MCF 10A (cell line): Measurements from ENCODE around the gene SEZ6L. TPM values are rescaled to one million over a fixed set of nuclear protein-coding genes. Genes with fewer than 3 reads are reported as not detected.

ENCODE experiments used
- BruUV-seq: library from RNA; stranded (reverse); fragments of 400-500 nt; replicated peaks from 2 replicates; lab custom pipeline; 2021; lab: Mats Ljungman, UMichigan
- CTCF ChIA-PET: fragments of 300-600 bp; sonication (Branson Sonifier 250); formaldehyde crosslinking; extraction: SDS; loops from one replicate; lab custom pipeline; 2021; ENCODE audit warnings: antibody characterized with exemption, inconsistent platforms; lab: Yijun Ruan, JAX
- POLR2A ChIA-PET: fragments of 300-600, 350-650 bp; sonication (Branson Sonifier 250); formaldehyde crosslinking; extraction: SDS; loops from one replicate; lab custom pipeline; 2020; ENCODE audit warnings: antibody characterized with exemption, inconsistent platforms; lab: Yijun Ruan, JAX
- DNase-seq: peaks from one replicate; pipeline ENCODE4 v3.0.0-alpha.2; 2018; ENCODE audit not compliant: unreplicated experiment
- H3K27ac Mint-ChIP-seq: one replicate; pipeline ENCODE4 v1.8.0; 2022; ENCODE audit warnings: mild to moderate bottlenecking, low read depth, mixed read lengths; ENCODE audit not compliant: unreplicated experiment
- H3K27me3 Mint-ChIP-seq: one replicate; pipeline ENCODE4 v1.8.0; 2022; ENCODE audit warnings: mixed read lengths; ENCODE audit not compliant: insufficient read depth, unreplicated experiment
- H3K36me3 Mint-ChIP-seq: one replicate; pipeline ENCODE4 v1.8.0; 2022; ENCODE audit warnings: mild to moderate bottlenecking, moderate library complexity, mixed read lengths; ENCODE audit not compliant: insufficient read depth, unreplicated experiment
- H3K4me1 Mint-ChIP-seq: one replicate; pipeline ENCODE4 v1.8.0; 2022; ENCODE audit warnings: mixed read lengths; ENCODE audit not compliant: insufficient read depth, unreplicated experiment
- H3K4me3 Mint-ChIP-seq: one replicate; pipeline ENCODE4 v1.8.0; 2022; ENCODE audit warnings: mild to moderate bottlenecking, moderate library complexity, mixed read lengths; ENCODE audit not compliant: unreplicated experiment
- H3K9me3 Mint-ChIP-seq: one replicate; pipeline ENCODE4 v1.8.0; 2022; ENCODE audit warnings: mixed read lengths; ENCODE audit not compliant: unreplicated experiment
- CTCF ChIP-seq: fragments of 200-600 bp; IDR thresholded peaks from one replicate; pipeline ENCODE4 v1.8.0; 2022; ENCODE audit warnings: antibody characterized with exemption, mild to moderate bottlenecking; ENCODE audit not compliant: unreplicated experiment
- intact Hi-C: fragments of 100-400 bp; cut with micrococcal nuclease; formaldehyde crosslinking; loops from 2 replicates; pipeline ENCODE4 v1.14.1; 2022
- total RNA-seq: library from RNA; stranded (reverse); gene quantifications from 2 replicates; pipeline ENCODE4 v1.2.3, GENCODE V29; 2022

The SEZ6L gene
- total RNA-seq, 1 experiment from 2014 or later: not detected

GRCh38 chr22:26394777-26395176, 225.5 kb downstream of the SEZ6L start:
- Mint-ChIP-seq H3K36me3 (no peaks in the 10 kb centered on the region), H3K9me3 (no peaks in the 10 kb centered on the region), H3K4me1 (peaks cover 5% of the 10 kb centered on the region), H3K4me3 (no peak overlapping the region), H3K27ac (no peak overlapping the region), H3K27me3 (peaks cover 36% of the 10 kb centered on the region)
- no peak for DNase-seq
- TF ChIP-seq CTCF: no peak
- ChIA-PET CTCF (interaction anchor here (1.1 to 10.3 kb wide), 7 partner anchors 15 to 67 kb away, joined by 3 to 172 read pairs (median 5); no protein-coding TSS in a partner anchor), POLR2A (no interaction called here)
- intact Hi-C loops: no loop called here
- no TSS peak for BruUV-seq

- POLR2A ChIA-PET: no interaction called here
- peaks cover 35% of the 10 kb centered on the region for H3K27me3 Mint-ChIP-seq
- TF ChIP-seq CTCF: no peak
- no TSS peak for BruUV-seq
- no peaks in the 10 kb centered on the region for H3K9me3 Mint-ChIP-seq
- no peaks in the 10 kb centered on the region for H3K36me3 Mint-ChIP-seq
- intact Hi-C loops: no loop called here
- peaks cover 5% of the 10 kb centered on the region for H3K4me1 Mint-ChIP-seq
- H3K4me3 Mint-ChIP-seq: no peak overlapping the region
- H3K27ac Mint-ChIP-seq: no peak overlapping the region
- no peak for DNase-seq
- CTCF ChIA-PET: interaction anchor here (1.1 to 10.3 kb wide), 7 partner anchors 12 to 211 kb away, joined by 3 to 172 read pairs (median 6); no protein-coding TSS in a partner anchor
Observed at GRCh38 chr22:26395926-26396325, 226.7 kb downstream of the SEZ6L start.

GRCh38 chr22:26398741-26399153, 229.5 kb downstream of the SEZ6L start:
- peak; percentile 81 for TF ChIP-seq CTCF
- ChIA-PET POLR2A (interaction anchor here (0.9 to 1.1 kb wide), 3 partner anchors 9 to 85 kb away, joined by 3 to 6 read pairs (median 3); partner anchors contain the start of genes HPS4 and SRRD), CTCF (interaction anchor here (2.0 to 10.3 kb wide), 4 partner anchors 32 to 67 kb away, joined by 7 to 172 read pairs (median 12); no protein-coding TSS in a partner anchor)
- Mint-ChIP-seq H3K27me3 (peaks cover 29% of the 10 kb centered on the region), H3K4me1 (peaks cover 5% of the 10 kb centered on the region), H3K27ac (no peak overlapping the region), H3K9me3 (no peaks in the 10 kb centered on the region), H3K4me3 (no peak overlapping the region), H3K36me3 (no peaks in the 10 kb centered on the region)
- intact Hi-C loops: loop anchor here (1.0 to 2.0 kb wide), 2 partner anchors 18 to 63 kb away; no protein-coding TSS in a partner anchor
- BruUV-seq: no TSS peak
- DNase-seq: peak; percentile 78

GRCh38 chr22:26399289-26399688, 230.0 kb downstream of the SEZ6L start:
- H3K27ac Mint-ChIP-seq: no peak overlapping the region

More at GRCh38 chr22:26399289-26399688, 230.0 kb downstream of the SEZ6L start:
- intact Hi-C loops: loop anchor here (2.0 kb wide), 1 partner anchor 18 kb away; no protein-coding TSS in a partner anchor
- DNase-seq: no peak
- BruUV-seq: no TSS peak
- ChIA-PET POLR2A (interaction anchor here (0.9 to 1.1 kb wide), 4 partner anchors 9 to 84 kb away, joined by 3 to 6 read pairs (median 3); partner anchors contain the start of genes HPS4 and SRRD), CTCF (interaction anchor here (0.6 to 10.3 kb wide), 8 partner anchors 35 to 254 kb away, joined by 3 to 172 read pairs (median 4); no protein-coding TSS in a partner anchor)
- Mint-ChIP-seq H3K36me3 (no peaks in the 10 kb centered on the region), H3K27me3 (peaks cover 23% of the 10 kb centered on the region), H3K9me3 (no peaks in the 10 kb centered on the region), H3K4me3 (no peak overlapping the region), H3K4me1 (peaks cover 5% of the 10 kb centered on the region)
- no peak for TF ChIP-seq CTCF
